Neural cell (in vitro differentiated cells): ENCODE results near the gene TSPAN19.

ENCODE experiments used
- POLR2AphosphoS5 ChIP-seq: IDR thresholded peaks from 2 replicates; pipeline ENCODE4 v1.6.1; 2012
- RAD21 ChIP-seq: fragments of 450-650 bp; conservative IDR thresholded peaks from 2 replicates; pipeline ENCODE4 v1.6.1; 2014; ENCODE audit warnings: antibody characterized with exemption, mild to moderate bottlenecking, moderate library complexity
- TF ChIP-seq, protein P1 (sequence below): IDR thresholded peaks from 2 replicates; pipeline ENCODE4 v1.6.1; 2012; ENCODE audit warnings: borderline replicate concordance
- TF ChIP-seq, protein P2 (sequence below): fragments of 450-650 bp; IDR thresholded peaks from 2 replicates; pipeline ENCODE4 v1.5.1; 2014; ENCODE audit warnings: antibody characterized with exemption, mild to moderate bottlenecking, moderate library complexity; ENCODE audit not compliant: poor library complexity, severe bottlenecking

DNA sequence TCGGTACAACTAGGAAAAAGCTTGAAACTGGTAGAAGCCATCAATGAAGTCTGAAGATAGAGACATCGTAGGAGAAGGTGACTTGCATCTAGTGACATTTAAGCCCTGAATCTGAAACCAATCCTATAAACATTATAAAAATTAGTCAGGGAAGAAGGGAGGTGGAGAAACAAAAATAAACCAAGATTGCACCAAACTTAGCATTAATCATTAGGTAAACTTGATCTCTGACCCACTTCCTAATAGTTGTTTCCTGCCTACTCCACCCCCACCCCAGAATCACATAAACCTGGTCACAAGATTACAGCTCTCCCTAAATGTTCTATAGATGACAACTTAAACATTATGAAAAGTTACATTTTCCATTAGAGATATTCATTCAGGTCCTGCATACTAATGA, 40.4 kb downstream of the TSPAN19 start:
- TF ChIP-seq, protein P1, sequence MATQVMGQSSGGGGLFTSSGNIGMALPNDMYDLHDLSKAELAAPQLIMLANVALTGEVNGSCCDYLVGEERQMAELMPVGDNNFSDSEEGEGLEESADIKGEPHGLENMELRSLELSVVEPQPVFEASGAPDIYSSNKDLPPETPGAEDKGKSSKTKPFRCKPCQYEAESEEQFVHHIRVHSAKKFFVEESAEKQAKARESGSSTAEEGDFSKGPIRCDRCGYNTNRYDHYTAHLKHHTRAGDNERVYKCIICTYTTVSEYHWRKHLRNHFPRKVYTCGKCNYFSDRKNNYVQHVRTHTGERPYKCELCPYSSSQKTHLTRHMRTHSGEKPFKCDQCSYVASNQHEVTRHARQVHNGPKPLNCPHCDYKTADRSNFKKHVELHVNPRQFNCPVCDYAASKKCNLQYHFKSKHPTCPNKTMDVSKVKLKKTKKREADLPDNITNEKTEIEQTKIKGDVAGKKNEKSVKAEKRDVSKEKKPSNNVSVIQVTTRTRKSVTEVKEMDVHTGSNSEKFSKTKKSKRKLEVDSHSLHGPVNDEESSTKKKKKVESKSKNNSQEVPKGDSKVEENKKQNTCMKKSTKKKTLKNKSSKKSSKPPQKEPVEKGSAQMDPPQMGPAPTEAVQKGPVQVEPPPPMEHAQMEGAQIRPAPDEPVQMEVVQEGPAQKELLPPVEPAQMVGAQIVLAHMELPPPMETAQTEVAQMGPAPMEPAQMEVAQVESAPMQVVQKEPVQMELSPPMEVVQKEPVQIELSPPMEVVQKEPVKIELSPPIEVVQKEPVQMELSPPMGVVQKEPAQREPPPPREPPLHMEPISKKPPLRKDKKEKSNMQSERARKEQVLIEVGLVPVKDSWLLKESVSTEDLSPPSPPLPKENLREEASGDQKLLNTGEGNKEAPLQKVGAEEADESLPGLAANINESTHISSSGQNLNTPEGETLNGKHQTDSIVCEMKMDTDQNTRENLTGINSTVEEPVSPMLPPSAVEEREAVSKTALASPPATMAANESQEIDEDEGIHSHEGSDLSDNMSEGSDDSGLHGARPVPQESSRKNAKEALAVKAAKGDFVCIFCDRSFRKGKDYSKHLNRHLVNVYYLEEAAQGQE, result no peak
- TF ChIP-seq, protein P2, sequence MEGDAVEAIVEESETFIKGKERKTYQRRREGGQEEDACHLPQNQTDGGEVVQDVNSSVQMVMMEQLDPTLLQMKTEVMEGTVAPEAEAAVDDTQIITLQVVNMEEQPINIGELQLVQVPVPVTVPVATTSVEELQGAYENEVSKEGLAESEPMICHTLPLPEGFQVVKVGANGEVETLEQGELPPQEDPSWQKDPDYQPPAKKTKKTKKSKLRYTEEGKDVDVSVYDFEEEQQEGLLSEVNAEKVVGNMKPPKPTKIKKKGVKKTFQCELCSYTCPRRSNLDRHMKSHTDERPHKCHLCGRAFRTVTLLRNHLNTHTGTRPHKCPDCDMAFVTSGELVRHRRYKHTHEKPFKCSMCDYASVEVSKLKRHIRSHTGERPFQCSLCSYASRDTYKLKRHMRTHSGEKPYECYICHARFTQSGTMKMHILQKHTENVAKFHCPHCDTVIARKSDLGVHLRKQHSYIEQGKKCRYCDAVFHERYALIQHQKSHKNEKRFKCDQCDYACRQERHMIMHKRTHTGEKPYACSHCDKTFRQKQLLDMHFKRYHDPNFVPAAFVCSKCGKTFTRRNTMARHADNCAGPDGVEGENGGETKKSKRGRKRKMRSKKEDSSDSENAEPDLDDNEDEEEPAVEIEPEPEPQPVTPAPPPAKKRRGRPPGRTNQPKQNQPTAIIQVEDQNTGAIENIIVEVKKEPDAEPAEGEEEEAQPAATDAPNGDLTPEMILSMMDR, result no peak
- TF ChIP-seq RAD21, result no peak
- no peak for TF ChIP-seq POLR2AphosphoS5
